Transverse colon (tissue), 4 donors: ENCODE measurements around the gene CHP2.

Experiments used
- CTCF ChIP-seq, 5 experiments: fragments of 200-600 bp in 3 of 5; fragments of 450-650 bp in 2 of 5; sonication (generic) in 3 of 5; IDR thresholded peaks; 1 replicate in 2 of 5; 2 replicates in 3 of 5; pipeline ENCODE4 v1.5.1; 2016 to 2017; ENCODE audit warnings: antibody characterized with exemption in 5 of 5, inconsistent platforms in 3 of 5, mild to moderate bottlenecking in 2 of 5, moderate library complexity in 1 of 5
- POLR2AphosphoS5 ChIP-seq, 3 donors: sonication (generic); formaldehyde crosslinking; IDR thresholded peaks; one replicate each; pipeline ENCODE4 v1.6.1; 2016; ENCODE audit warnings: antibody characterized with exemption in 3 of 3

GRCh38 chr16:23796941-23797340, 42.1 kb downstream of the CHP2 start:
- no peak for TF ChIP-seq CTCF (IDR thresholded peaks at IDR 0.05)
- no peak for TF ChIP-seq POLR2AphosphoS5 (IDR thresholded peaks at IDR 0.05)
